Prostate gland (tissue), 2 donors: ENCODE data around the gene ANGPTL8. TPM values are rescaled to one million over a fixed set of nuclear protein-coding genes. Genes with fewer than 3 reads are reported as not detected.

Experiments
- DNase-seq: peaks from one replicate; pipeline ENCODE4 v3.0.0-alpha.2; 2019; ENCODE audit warnings: low spot score
- H3K27ac ChIP-seq, 2 donors: fragments of 200-600 bp; sonication (generic); 2 replicates each; pipeline ENCODE4 v1.5.1; 2017 to 2019
- H3K27me3 ChIP-seq: fragments of 200-600 bp; sonication (generic); replicated peaks from 2 replicates; pipeline ENCODE4 v1.5.1; 2019; ENCODE audit not compliant: insufficient read depth
- H3K36me3 ChIP-seq, 2 donors: fragments of 200-600 bp; sonication (generic); 1 replicate in 1 of 2; 2 replicates in 1 of 2; pipeline versions ENCODE4 v1.5.1 to v1.8.1; 2017 to 2019
- H3K4me1 ChIP-seq: fragments of 200-600 bp; sonication (generic); replicated peaks from 2 replicates; pipeline ENCODE4 v1.5.1; 2019
- H3K4me3 ChIP-seq, 2 donors: fragments of 200-600 bp; sonication (generic); 2 replicates each; pipeline ENCODE4 v1.5.1; 2017 to 2019
- H3K9me3 ChIP-seq: fragments of 200-600 bp; sonication (generic); 2 replicates; pipeline ENCODE4 v1.5.1; 2017
- CTCF ChIP-seq, 4 experiments: fragments of 200-600 bp in 2 of 4; fragments of 450-650 bp in 2 of 4; sonication (generic) in 2 of 4; IDR thresholded peaks; 1 replicate in 3 of 4; 2 replicates in 1 of 4; pipeline ENCODE4 v1.5.1; 2016 to 2019; ENCODE audit warnings: antibody characterized with exemption in 4 of 4, mild to moderate bottlenecking in 2 of 4, moderate library complexity in 2 of 4
- POLR2A ChIP-seq: fragments of 450-650 bp; IDR thresholded peaks from one replicate; pipeline ENCODE4 v1.6.1; 2016; ENCODE audit warnings: antibody characterized with exemption, mild to moderate bottlenecking
- POLR2AphosphoS5 ChIP-seq: sonication (generic); formaldehyde crosslinking; IDR thresholded peaks from one replicate; pipeline ENCODE4 v1.6.1; 2017; ENCODE audit warnings: antibody characterized with exemption
- WGBS: methylation state at CpG from one replicate; pipeline ENCODE4 v1.1.5; 2018; 5-methylcytosine and 5-hydroxymethylcytosine counted together
- intact Hi-C: fragments of 100-400 bp; cut with DNase I; formaldehyde crosslinking; loops from one replicate; pipeline ENCODE4 v1.14.2; 2022
- total RNA-seq, 2 donors: library from RNA; depleted of rRNA; stranded (reverse); fragments of >200 nt; gene quantifications; one replicate each; pipeline ENCODE4 v1.1.0, GENCODE V29; 2016

The ANGPTL8 gene
- total RNA-seq, 2 donors from 2014 or later, result not detected

- peaks cover 0 to 6% of the 10 kb centered on the region in 2 donors for H3K36me3 ChIP-seq
- H3K27me3 ChIP-seq, result no peaks in the 10 kb centered on the region
- intact Hi-C loops, result no loop called here
- 99% methylated on average over 4 of the region's 4 CpGs for WGBS
- H3K9me3 ChIP-seq, result no peaks in the 10 kb centered on the region
- no peak overlapping the region for H3K4me3 ChIP-seq
- no peaks in the 10 kb centered on the region for H3K4me1 ChIP-seq
- TF ChIP-seq POLR2AphosphoS5 (no peak), POLR2A (no peak), CTCF (IDR thresholded peaks at IDR 0.05) (no peak)
- no peak overlapping the region for H3K27ac ChIP-seq
- no peak for DNase-seq
These were observed 11.8 kb downstream of the ANGPTL8 start for GRCh38 chr19:11251217-11251616.

- no peak overlapping the region for H3K27ac ChIP-seq
- H3K9me3 ChIP-seq, result no peaks in the 10 kb centered on the region
- intact Hi-C loops, result no loop called here
- no peak overlapping the region for H3K4me3 ChIP-seq
- TF ChIP-seq POLR2AphosphoS5, result no peak
- TF ChIP-seq CTCF (IDR thresholded peaks at IDR 0.05), result no peak
- DNase-seq, result no peak
- no peaks in the 10 kb centered on the region for H3K4me1 ChIP-seq
- 86% methylated on average over 11 of the region's 11 CpGs for WGBS
- H3K27me3 ChIP-seq, result no peaks in the 10 kb centered on the region
- peaks cover 0 to 6% of the 10 kb centered on the region in 2 donors for H3K36me3 ChIP-seq
These were observed 12.4 kb downstream of the ANGPTL8 start for GRCh38 chr19:11251650-11252314.

GRCh38 chr19:11252665-11253355 lies 13.4 kb downstream of the ANGPTL8 start:
- peaks cover 0 to 6% of the 10 kb centered on the region in 2 donors for H3K36me3 ChIP-seq
- no peaks in the 10 kb centered on the region for H3K4me1 ChIP-seq
- WGBS, result 91% methylated on average over 19 of the region's 19 CpGs
- no peak for DNase-seq
- no peaks in the 10 kb centered on the region for H3K9me3 ChIP-seq
- intact Hi-C loops, result no loop called here
- H3K27ac ChIP-seq, result no peak overlapping the region
- no peak for TF ChIP-seq CTCF (IDR thresholded peaks at IDR 0.05)
- no peak for TF ChIP-seq POLR2A
- no peak for TF ChIP-seq POLR2AphosphoS5
- H3K4me3 ChIP-seq, result no peak overlapping the region
- H3K27me3 ChIP-seq, result no peaks in the 10 kb centered on the region

GRCh38 chr19:11254666-11255065 lies 15.2 kb downstream of the ANGPTL8 start:
- intact Hi-C loops, result no loop called here
- Histone ChIP-seq H3K27ac (no peak overlapping the region), H3K9me3 (no peaks in the 10 kb centered on the region), H3K4me1 (no peaks in the 10 kb centered on the region), H3K36me3 (peaks cover 0 to 6% of the 10 kb centered on the region in 2 donors), H3K4me3 (no peak overlapping the region), H3K27me3 (no peaks in the 10 kb centered on the region)
- TF ChIP-seq POLR2A (no peak), POLR2AphosphoS5 (no peak), CTCF (IDR thresholded peaks at IDR 0.05) (no peak)
- no peak for DNase-seq
- 86% methylated on average over 5 of the region's 5 CpGs for WGBS

- intact Hi-C loops, result no loop called here
These were observed 16.8 kb downstream of the ANGPTL8 start for GRCh38 chr19:11256189-11256588.

More at GRCh38 chr19:11256189-11256588, 16.8 kb downstream of the ANGPTL8 start:
- Histone ChIP-seq H3K9me3 (no peaks in the 10 kb centered on the region), H3K36me3 (no peaks in the 10 kb centered on the region), H3K27me3 (no peaks in the 10 kb centered on the region), H3K4me3 (no peak overlapping the region), H3K27ac (no peak overlapping the region), H3K4me1 (no peaks in the 10 kb centered on the region)
- DNase-seq, result no peak
- WGBS, result 34% methylated on average over 7 of the region's 7 CpGs
- no peak for TF ChIP-seq POLR2A
- no peak for TF ChIP-seq POLR2AphosphoS5
- TF ChIP-seq CTCF (IDR thresholded peaks at IDR 0.05), result no peak
